Measurements from ENCODE around the gene DCHS2.

The DCHS2 gene

GRCh38 chr4:154487145-154487544 is 4.5 kb downstream of the DCHS2 start:
- no peak for DNase-seq

- DNase-seq: no peak
Observed at GRCh38 chr4:154485127-154485773, 6.3 kb downstream of the DCHS2 start.

GRCh38 chr4:154478547-154478946 is 13.1 kb downstream of the DCHS2 start:
- no peak for DNase-seq

- no peak for DNase-seq
Observed at GRCh38 chr4:154478128-154478527, 13.5 kb downstream of the DCHS2 start.

GRCh38 chr4:154476232-154476631 is 15.4 kb downstream of the DCHS2 start:
- no peak for DNase-seq

GRCh38 chr4:154475820-154476219 is 15.8 kb downstream of the DCHS2 start:
- DNase-seq: no peak

- no peak for DNase-seq
Observed at GRCh38 chr4:154473497-154473896, 18.1 kb downstream of the DCHS2 start.

GRCh38 chr4:154472858-154473257 is 18.7 kb downstream of the DCHS2 start:
- no peak for DNase-seq

- DNase-seq: no peak
Observed at GRCh38 chr4:154471526-154472331, 19.9 kb downstream of the DCHS2 start.

GRCh38 chr4:154471032-154471431 is 20.6 kb downstream of the DCHS2 start:
- no peak for DNase-seq

GRCh38 chr4:154467886-154468285 is 23.7 kb downstream of the DCHS2 start:
- no peak for DNase-seq

GRCh38 chr4:154466336-154466735 is 25.3 kb downstream of the DCHS2 start:
- DNase-seq: no peak

- DNase-seq: no peak
Observed at GRCh38 chr4:154465085-154465484, 26.5 kb downstream of the DCHS2 start.

- no peak for DNase-seq
Observed at GRCh38 chr4:154464654-154465053, 26.9 kb downstream of the DCHS2 start.

GRCh38 chr4:154462081-154462810 is 29.4 kb downstream of the DCHS2 start:
- DNase-seq: no peak

- DNase-seq: no peak
Observed at GRCh38 chr4:154457471-154457870, 34.1 kb downstream of the DCHS2 start.

GRCh38 chr4:154456889-154457288 is 34.7 kb downstream of the DCHS2 start:
- no peak for DNase-seq

GRCh38 chr4:154456240-154456639 is 35.4 kb downstream of the DCHS2 start:
- DNase-seq: no peak

- no peak for DNase-seq
Observed at GRCh38 chr4:154455111-154455510, 36.5 kb downstream of the DCHS2 start.

- DNase-seq: no peak
Observed at GRCh38 chr4:154454710-154455109, 36.9 kb downstream of the DCHS2 start.

GRCh38 chr4:154452798-154453346 is 38.7 kb downstream of the DCHS2 start:
- no peak for DNase-seq

- DNase-seq: no peak
Observed at GRCh38 chr4:154450966-154451365, 40.6 kb downstream of the DCHS2 start.

- DNase-seq: no peak
Observed at GRCh38 chr4:154444958-154445357, 46.6 kb downstream of the DCHS2 start.

GRCh38 chr4:154441982-154442381 is 49.6 kb downstream of the DCHS2 start:
- no peak for DNase-seq
